GM12874 (cell line): ENCODE results near the gene ADD3.

ENCODE experiments used
- TF ChIP-seq, protein P1 (sequence below): IDR thresholded peaks from 2 replicates; pipeline ENCODE4 v1.5.1; 2011; ENCODE audit warnings: low read depth, mild to moderate bottlenecking, control low read depth, low read length, moderate library complexity; ENCODE audit not compliant: insufficient read depth

ADD3 gene

DNA sequence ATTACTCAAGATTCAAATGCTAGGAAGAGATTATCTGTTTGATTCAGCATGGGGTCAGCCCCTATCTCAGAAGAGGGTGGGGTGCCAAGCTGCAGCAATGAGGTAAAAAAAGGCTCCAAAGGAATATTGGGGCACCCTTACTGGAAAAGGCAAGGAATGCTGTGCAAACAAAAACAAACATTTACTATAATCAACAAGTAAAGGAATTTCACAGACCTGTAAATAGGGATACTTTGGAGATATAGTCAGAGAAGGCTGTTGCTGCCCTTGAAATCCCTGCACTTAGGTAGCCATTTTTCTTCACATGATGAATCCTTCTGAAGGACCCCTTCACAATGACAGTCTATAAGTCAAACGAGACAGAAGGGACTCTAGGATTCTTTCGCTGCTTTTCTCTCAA, 10.6 kb upstream of the ADD3 start:
- TF ChIP-seq, protein P1, sequence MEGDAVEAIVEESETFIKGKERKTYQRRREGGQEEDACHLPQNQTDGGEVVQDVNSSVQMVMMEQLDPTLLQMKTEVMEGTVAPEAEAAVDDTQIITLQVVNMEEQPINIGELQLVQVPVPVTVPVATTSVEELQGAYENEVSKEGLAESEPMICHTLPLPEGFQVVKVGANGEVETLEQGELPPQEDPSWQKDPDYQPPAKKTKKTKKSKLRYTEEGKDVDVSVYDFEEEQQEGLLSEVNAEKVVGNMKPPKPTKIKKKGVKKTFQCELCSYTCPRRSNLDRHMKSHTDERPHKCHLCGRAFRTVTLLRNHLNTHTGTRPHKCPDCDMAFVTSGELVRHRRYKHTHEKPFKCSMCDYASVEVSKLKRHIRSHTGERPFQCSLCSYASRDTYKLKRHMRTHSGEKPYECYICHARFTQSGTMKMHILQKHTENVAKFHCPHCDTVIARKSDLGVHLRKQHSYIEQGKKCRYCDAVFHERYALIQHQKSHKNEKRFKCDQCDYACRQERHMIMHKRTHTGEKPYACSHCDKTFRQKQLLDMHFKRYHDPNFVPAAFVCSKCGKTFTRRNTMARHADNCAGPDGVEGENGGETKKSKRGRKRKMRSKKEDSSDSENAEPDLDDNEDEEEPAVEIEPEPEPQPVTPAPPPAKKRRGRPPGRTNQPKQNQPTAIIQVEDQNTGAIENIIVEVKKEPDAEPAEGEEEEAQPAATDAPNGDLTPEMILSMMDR: no peak

DNA sequence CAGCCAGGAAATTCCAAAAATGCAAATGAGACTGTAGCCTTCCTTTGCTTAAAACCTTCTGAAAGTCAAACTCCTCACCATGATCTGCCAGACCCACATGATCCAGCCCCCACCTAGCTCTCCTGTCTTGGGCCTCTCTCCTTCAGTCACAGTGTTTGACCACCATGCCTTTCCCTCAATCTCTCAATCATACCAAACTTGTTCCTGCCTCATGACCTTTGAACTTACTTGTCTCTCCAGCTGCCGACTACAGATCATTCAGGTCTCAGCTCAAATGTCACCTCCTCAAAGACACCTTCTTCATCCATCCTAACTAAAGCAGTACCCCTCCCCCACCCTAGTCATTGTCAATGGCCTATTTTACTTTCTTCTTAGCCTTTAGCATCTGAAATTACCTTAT, 9.3 kb upstream of the ADD3 start:
- TF ChIP-seq, protein P1: no peak

DNA sequence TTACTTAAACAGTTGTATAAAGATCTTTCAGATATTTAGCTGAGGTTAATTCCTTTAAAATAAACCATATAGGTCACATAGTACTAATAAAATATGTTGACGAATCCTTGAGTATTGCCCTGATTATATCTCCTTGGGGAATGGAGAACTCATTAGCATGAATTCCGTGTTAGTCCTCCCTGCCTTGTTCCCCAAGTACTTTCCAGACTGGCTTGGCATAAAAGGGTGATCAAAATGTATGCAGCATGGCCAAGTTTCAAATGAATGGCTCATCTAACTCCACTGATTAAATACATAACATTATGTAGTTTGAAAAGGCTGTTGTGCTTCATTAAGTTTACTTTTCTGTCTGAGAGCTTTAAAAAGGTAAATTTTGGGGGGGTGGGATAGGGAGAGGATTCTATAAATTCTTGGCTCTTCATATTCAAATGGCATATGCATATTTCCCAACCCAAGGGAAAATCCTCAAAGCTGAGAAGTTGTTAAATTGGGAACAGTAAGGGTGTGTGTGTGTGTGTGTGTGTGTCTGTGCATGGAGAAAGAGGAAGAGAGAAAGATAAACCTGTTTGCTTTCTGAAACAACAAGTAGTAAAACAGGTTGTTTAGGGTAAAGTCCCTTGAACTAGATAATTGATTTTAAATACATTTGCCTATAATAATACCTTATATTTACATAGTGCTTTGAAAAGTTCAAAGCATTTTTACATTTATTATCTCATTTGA, 4.8 kb upstream of the ADD3 start:
- TF ChIP-seq, protein P1: no peak

DNA sequence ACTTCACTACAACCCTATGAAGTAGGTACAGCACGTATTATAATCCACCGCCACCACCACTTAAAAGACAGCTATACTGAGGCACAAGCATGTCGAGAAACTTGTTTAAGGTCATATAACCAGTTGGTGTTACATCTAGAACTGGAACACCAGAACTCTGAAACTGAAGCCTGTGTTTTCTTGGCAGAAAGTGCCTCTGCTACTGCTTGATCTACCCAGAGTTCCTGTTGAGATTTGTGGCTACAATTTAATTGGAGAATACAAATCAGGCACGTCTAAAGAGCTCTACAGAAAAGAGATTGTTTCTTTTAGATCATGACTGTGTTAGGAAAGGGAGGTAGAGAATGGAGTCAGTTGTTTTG, 4.3 kb upstream of the ADD3 start:
- TF ChIP-seq, protein P1: no peak

GRCh38 chr10:110005719-110006118, 2.1 kb upstream of the ADD3 start:
- TF ChIP-seq, protein P1: no peak

DNA sequence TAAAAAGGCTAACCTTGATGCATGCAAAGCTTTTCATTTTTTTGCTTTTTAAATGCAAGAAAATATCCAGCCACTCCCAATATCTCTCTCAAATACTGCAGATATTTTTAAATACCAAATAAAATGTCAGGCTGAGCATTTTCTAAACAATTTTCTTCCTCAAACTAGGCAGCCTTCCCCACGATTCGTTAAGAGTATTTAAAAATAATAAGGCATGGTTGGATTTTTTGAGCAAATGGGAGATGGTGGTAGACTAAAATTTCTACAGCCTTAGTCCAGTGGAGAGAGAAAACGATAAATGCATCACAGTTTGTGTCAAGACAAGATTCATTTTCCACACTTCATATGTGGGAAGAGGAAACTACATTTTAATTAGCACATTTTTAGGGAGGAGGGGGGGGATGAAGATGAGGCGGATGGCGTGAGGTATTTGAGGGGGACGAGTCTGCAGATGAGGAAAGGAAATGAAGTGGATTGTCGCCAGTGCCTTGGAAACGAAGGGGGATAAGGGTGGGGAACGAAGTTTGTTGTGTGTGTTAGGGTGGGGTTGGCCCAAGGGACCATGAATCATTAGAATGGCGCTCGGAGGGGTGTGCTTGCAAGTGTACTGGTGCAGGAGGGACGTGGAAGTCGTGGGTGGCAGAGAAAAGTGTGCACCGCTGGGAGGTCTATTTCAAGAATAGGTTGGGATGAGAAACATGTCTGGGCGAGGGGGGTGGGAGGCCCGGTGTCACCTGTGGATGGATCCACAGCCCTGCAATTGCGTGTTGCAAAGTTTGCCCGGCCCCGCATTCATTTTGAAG, 1.2 kb upstream of the ADD3 start:
- TF ChIP-seq, protein P1: no peak

DNA sequence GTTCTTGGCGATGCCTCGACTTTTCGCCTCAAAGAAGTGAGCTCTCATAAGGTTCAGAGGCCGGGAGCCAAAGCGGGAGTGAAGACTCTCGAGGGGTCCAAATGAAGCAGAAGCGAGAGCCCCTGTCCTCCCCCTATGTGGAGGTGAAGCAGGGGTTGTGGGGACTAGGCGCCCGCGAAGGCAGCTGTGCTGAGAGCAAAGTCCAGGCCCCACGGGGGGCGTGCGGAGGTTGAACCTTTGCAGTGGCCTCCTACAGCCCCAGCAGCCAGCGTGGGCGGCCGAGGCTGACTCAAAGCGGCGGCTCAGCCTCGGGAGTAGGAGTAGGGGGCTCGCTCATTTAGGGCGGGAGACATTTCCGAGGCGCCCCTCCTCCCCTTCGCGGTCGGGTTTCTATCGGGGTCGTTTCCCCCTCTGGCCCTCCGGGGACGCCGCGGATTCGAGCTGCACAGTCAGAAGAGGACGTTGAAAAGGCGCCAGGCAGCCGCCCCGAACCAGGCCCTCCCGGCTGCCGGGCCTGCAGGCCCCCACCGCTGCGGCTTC, 553 bp upstream of the ADD3 start:
- TF ChIP-seq, protein P1: no peak
